KOPT-K1 (cell line): ENCODE measurements around the gene SC5D.

Experiments
- H3K27ac ChIP-seq: fragments of 200-600 bp; sonication (generic); 2 replicates; pipeline ENCODE4 v1.5.1; 2016; ENCODE audit warnings: antibody characterized with exemption, mild to moderate bottlenecking, low read depth, low read length; ENCODE audit not compliant: poor library complexity, severe bottlenecking
- H3K36me3 ChIP-seq: fragments of 200-600 bp; sonication (generic); 2 replicates; pipeline ENCODE4 v1.5.1; 2017; ENCODE audit warnings: antibody characterized with exemption, mild to moderate bottlenecking, low read length, moderate library complexity; ENCODE audit not compliant: insufficient read depth
- H3K9me3 ChIP-seq: fragments of 200-600 bp; sonication (generic); 2 replicates; pipeline ENCODE4 v1.5.1; 2017; ENCODE audit warnings: antibody characterized with exemption, low read length, mild to moderate bottlenecking; ENCODE audit not compliant: insufficient read depth, poor library complexity, severe bottlenecking

SC5D gene

GRCh38 chr11:121351083-121351630, 58.6 kb downstream of the SC5D start:
- H3K9me3 ChIP-seq: no peaks in the 10 kb centered on the region
- no peak overlapping the region for H3K27ac ChIP-seq
- H3K36me3 ChIP-seq: no peaks in the 10 kb centered on the region

GRCh38 chr11:121352251-121352891, 59.8 kb downstream of the SC5D start:
- no peak overlapping the region for H3K27ac ChIP-seq
- H3K9me3 ChIP-seq: no peaks in the 10 kb centered on the region
- H3K36me3 ChIP-seq: no peaks in the 10 kb centered on the region

DNA sequence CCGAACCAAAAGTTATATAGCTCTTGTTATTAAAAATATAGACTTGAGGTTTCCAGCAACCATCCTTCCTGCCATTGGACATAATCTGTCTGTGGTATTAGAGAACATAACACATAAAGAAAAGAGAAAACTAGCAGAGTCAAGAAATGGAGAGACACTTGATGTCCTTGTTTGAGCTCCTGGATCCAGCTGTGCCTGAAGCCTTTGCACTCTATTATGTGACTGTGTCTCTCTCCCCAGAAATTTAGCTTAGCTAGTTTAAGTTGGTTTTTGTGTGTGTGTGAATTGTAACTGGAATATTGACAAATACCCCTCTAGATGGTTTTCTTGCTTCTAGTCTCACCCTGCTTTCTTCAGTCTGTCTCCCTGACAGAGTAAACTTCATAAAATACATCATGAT, 61.6 kb downstream of the SC5D start:
- H3K36me3 ChIP-seq: no peaks in the 10 kb centered on the region
- H3K27ac ChIP-seq: no peak overlapping the region
- no peaks in the 10 kb centered on the region for H3K9me3 ChIP-seq

GRCh38 chr11:121356357-121356756, 63.8 kb downstream of the SC5D start:
- Histone ChIP-seq H3K9me3 (no peaks in the 10 kb centered on the region), H3K36me3 (no peaks in the 10 kb centered on the region), H3K27ac (no peak overlapping the region)
